DOHH2 (cell line): Measurements from ENCODE around the gene TMEM272.

ENCODE experiments used
- EZH2phosphoT487 ChIP-seq: fragments of 200-600 bp; sonication (generic); IDR thresholded peaks from 2 replicates; pipeline ENCODE4 v1.6.1; 2017; ENCODE audit warnings: borderline replicate concordance, mild to moderate bottlenecking, antibody characterized with exemption, low read length, moderate library complexity, mixed read lengths
- TF ChIP-seq, protein P1 (sequence below): fragments of 200-600 bp; sonication (generic); IDR thresholded peaks from one replicate; pipeline ENCODE4 v1.5.1; 2014; ENCODE audit warnings: antibody characterized with exemption, mild to moderate bottlenecking, low read depth, low read length; ENCODE audit not compliant: poor library complexity, severe bottlenecking

DNA sequence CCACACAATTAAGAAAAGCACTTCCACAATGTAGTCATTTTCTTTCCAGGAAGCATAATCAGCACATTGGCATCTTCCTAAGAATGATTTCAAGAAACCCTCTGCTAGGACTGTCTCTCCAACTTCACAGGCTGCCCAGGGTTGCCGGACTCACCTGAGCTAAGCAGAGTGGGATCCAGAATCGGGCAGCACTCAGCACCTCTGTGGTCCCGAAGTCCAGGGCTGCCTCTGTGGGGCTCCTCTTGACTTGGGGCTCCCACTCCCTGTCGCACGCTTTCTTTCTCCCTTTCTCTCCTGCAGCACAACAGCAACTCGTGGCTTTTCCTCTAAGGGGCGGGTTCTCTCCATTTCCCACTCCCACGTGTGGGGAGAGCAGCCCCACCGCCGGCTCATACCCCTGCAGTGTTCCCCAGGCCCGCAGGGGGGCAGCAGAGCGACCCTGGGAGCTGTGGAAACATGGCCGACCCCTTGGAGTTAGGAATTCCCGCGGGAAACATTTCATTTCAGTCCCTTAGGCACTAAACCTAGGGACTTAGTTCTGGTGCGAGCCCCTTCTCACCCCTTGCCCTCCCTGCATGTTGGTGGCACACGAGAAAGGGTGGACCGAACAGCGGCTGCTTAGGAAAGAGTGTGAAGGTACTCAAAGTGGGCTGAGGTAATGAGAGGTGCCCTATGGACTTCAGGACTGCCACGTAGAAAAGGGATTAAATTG, at the start of gene TMEM272:
- TF ChIP-seq, protein P1, sequence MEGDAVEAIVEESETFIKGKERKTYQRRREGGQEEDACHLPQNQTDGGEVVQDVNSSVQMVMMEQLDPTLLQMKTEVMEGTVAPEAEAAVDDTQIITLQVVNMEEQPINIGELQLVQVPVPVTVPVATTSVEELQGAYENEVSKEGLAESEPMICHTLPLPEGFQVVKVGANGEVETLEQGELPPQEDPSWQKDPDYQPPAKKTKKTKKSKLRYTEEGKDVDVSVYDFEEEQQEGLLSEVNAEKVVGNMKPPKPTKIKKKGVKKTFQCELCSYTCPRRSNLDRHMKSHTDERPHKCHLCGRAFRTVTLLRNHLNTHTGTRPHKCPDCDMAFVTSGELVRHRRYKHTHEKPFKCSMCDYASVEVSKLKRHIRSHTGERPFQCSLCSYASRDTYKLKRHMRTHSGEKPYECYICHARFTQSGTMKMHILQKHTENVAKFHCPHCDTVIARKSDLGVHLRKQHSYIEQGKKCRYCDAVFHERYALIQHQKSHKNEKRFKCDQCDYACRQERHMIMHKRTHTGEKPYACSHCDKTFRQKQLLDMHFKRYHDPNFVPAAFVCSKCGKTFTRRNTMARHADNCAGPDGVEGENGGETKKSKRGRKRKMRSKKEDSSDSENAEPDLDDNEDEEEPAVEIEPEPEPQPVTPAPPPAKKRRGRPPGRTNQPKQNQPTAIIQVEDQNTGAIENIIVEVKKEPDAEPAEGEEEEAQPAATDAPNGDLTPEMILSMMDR: peak; percentile 99
- no peak for TF ChIP-seq EZH2phosphoT487
